HL-60/S4 treated with phorbol 12-myristate 13-acetate at 8.2 ng/mL for 4 days and 3 days (cell line): ENCODE results near the gene ARHGAP21.
"Not testable (repeated sequence)": the region's sequence is repeated elsewhere in the genome, so short reads cannot be mapped to it uniquely, and the experiment has no call there.

Experiments used
- in situ Hi-C: fragments of 300-500 bp; cut with MboI; formaldehyde crosslinking; loops from 2 replicates; pipeline ENCODE4 v1.15.0; 2022; ENCODE audit warnings: low sequenced_read_pairs

Gene ARHGAP21

GRCh38 chr10:24685958-24686540 is 37.6 kb downstream of the ARHGAP21 start:
- in situ Hi-C loops = no loop called here

DNA sequence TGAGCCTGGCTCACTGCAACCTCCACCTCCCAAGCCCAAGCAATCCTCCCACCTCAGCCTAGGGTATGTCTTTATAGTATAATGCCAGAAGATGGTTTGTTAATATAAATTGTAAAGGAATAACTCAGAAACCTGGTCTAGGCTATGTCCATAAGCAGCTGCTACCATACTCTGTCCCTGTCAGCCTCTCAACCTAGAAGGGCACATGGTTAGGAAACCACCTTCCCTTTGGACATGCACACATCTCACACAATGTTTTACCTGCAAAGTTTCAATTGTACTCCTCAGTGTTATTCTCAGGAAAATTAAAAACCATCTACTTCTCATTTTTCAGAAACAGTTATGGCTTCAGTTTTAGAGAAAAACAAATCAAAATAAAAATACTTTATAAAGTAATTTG is 40.1 kb downstream of the ARHGAP21 start:
- in situ Hi-C loops = no loop called here

DNA sequence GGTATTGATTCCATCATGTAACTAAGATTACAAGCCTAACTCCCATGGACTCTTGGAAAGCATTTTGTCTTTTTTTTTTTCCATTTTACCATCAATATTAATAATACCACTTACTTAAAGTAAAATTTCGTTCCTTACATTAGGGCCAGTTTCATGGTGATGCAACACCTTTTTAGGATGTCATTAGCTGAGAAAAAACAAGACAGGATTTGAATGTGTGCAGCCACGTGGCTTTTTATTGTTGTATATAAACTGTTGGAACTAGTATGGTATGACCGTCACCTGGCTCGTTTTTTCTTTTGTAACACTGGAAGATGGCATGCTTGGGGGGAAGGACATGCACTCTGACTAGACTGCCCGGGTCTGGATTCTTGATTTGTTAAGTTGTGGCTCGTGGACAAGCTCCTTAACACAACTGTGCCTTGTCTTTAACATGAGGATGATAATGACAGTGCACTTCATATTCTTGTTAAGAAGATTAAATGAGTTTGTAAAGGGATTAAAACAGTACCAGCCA is 42.1 kb downstream of the ARHGAP21 start:
- in situ Hi-C loops = no loop called here

DNA sequence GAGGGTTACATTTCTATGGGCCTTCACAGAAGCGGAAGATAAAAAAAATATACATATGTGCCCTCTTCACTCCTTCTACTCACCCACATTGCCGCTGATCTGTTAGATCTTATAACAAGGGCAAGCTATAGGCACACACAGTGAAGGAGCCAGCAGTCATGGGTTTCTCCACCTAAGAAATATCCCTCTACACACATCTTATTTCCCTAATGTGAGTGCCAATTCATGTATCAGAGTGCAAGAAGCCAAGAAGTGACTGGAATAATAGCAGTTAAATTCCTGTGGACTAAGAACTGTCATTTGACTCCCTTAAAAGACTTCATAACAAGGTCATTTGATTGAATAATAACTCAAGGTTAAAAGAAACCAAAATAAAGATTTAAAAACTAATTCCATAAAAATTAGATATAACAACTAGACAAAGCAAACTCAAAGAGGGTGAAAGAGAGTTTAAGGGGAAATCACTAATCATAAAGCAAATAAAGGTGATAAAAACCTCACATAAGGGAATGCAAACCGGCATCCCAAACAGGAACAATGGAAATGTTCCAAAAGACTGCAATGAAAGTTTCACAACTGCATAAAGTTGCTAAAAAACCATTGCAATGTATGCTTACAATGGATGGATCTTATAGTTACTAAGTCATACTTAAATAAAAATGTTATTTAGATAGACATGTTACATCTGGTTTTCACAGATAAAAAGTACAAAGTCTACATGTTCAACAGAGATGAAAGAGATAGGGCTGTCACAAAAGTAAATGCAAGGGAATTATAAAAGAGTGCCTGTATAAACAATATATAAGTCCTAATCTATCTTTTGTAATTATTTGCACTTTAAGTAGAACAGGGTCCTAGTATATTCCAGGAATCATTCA is 42.8 kb downstream of the ARHGAP21 start:
- in situ Hi-C loops = no loop called here

DNA sequence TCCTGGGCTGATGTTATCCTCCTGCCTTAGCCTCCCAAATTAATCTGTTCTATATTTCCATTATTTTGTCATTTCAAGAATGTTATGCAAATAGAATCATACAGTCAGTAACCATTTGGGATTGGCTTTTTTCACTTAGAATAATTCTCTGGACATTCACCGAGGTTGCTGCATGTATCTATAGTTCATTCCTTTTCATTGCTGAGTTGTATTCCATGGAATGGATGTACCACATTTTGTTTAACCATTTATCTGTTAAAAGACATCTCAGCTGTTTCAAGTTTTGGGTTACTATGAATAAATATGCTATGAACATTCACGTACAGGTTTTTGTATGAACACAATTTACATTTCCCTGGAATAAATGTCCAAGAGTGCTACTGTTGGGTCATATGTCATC is 44.9 kb downstream of the ARHGAP21 start:
- in situ Hi-C loops = no loop called here

DNA sequence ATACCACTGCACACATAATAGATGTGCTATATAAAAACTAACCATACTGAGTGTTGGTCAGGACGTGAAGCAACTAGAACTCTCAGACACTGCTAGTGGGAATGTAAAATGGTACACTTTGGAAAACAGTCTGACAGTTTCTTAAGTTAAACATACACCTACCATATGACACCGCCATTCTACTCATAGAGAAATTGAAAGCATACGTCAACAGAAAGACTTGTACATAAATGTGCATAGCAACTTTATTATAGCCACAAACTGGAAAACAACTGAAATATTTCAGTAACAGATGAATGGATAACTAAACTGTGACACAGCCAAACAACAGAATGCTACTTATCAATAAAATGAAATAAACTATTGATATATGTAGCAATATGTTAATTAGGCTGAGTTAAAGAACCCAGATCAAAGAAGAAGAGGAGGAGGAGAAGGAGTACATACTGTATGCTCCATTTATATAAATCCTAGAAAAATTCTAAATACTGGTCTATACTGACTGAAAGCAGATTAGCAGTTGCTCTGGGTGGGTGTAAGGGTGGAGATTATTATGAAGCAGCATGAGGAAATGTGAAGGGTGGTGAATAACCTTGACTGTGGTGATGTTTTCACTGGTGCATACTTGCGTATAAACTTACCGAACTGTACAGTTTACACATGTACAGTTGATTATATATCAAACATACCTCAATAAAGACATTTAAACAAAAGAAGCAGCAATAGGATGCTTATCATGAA is 48.6 kb downstream of the ARHGAP21 start:
- in situ Hi-C loops = no loop called here

GRCh38 chr10:24670964-24671670 is 52.6 kb downstream of the ARHGAP21 start:
- in situ Hi-C loops = no loop called here

DNA sequence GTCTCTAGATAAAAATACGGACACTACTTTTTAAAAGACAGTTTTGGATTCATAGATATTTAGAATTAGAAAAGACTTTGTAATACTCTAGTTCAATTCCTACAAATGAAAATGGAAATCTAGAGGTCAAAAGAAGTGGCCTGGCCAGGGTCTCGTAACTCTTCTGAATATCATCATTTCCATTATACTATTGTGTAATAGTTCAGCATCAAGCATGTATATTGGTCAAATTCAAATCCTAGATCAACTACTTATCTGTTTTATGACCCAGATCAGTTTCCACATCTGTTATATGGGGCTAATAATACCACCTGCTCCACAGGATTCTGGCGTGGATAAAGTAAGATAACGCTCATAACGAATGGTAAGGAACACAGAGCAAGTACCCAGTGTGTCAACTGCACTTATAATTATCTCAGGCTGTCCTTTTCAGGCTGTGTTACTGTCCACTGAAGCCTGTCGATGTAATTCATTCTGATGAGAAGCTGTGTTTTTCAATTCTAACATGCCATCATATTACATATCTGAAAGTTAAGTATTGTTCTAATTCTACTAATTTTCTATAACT is 54.3 kb downstream of the ARHGAP21 start:
- in situ Hi-C loops = no loop called here

- in situ Hi-C loops = no loop called here
Observed at GRCh38 chr10:24668247-24668646, 55.4 kb downstream of the ARHGAP21 start.

- in situ Hi-C loops = no loop called here
Observed at GRCh38 chr10:24664991-24665390, 58.7 kb downstream of the ARHGAP21 start.

GRCh38 chr10:24661376-24661775 is 62.3 kb downstream of the ARHGAP21 start:
- in situ Hi-C loops = no loop called here

DNA sequence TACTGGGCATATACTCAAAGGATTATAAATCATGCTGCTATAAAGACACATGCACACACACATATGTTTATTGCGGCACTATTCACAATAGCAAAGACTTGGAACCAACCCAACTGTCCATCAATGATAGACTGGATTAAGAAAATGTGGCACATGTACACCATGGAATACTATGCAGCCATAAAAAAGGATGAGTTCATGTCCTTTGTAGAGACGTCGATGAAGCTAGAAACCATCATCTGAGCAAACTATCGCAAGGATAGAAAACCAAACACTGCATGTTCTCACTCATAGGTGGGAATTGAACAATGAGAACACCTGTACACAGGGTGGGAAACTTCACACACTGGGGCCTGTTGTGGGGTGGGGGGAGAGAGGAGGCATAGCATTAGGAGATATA is 65.4 kb downstream of the ARHGAP21 start:
- in situ Hi-C loops = not testable (repeated sequence)

GRCh38 chr10:24656326-24656725 is 67.4 kb downstream of the ARHGAP21 start:
- in situ Hi-C loops = not testable (repeated sequence)

- in situ Hi-C loops = no loop called here
Observed at GRCh38 chr10:24652381-24652957, 71.2 kb downstream of the ARHGAP21 start.

- in situ Hi-C loops = no loop called here
Observed at GRCh38 chr10:24651923-24652322, 71.8 kb downstream of the ARHGAP21 start.

GRCh38 chr10:24650669-24651391 is 72.9 kb downstream of the ARHGAP21 start:
- in situ Hi-C loops = no loop called here

- in situ Hi-C loops = no loop called here
Observed at GRCh38 chr10:24645784-24646183, 77.9 kb downstream of the ARHGAP21 start.

DNA sequence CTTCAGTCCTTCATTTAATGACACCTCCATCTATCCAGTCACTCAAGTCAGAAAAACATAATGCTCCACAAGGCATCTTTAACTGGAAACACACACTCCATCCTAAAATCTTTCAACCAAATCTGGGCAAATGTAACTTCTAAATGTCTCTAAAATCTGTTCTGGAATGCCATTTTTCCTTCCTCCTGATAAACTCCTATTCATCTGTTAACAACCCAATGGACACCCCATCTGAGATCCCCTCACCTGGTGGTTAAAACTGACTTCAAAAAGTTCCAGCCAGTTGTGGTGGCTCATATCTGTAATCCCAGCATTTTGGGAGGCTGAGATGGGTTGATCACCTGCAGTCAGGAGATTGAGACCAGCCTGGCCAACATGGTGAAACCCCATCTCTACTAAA is 78.7 kb downstream of the ARHGAP21 start:
- in situ Hi-C loops = no loop called here

DNA sequence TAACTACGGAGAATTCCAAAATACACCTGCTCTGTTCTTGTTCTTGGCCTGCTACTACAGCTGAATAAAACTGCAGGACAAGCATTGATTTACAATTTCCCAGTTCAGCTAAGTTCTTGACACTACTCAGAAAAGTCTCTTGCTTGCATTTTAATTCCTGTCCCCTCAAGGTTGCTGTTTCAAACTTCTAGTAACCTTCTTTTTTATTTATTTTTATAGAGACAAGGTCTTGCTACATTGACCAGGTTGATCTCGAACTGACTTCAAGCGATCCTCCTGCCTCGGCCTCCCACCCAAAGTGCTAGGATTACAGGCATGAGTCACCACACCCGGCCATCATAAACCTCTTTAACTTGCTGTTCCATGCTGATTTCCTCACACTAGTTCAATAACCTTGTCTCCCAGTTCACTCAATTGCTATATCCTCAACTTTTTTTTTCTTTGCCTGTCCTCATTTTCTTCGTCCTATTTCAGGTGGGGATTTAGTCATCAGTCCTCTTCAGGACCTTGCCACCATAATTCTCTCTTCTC is 79.9 kb downstream of the ARHGAP21 start:
- in situ Hi-C loops = no loop called here
